Measurements from ENCODE around the gene HDLBP.
"Not testable (repeated sequence)": the region's sequence is repeated elsewhere in the genome, so short reads cannot be mapped to it uniquely, and the experiment has no call there.

The HDLBP gene

GRCh38 chr2:241302759-241303651 is 12.5 kb downstream of the HDLBP start:
- DNase-seq (ENCODE audit: low read depth, low spot score) = no peak

GRCh38 chr2:241302083-241302482 is 13.4 kb downstream of the HDLBP start:
- no peak for DNase-seq (ENCODE audit: low read depth, low spot score)

- DNase-seq (ENCODE audit: low read depth, low spot score) = no peak
Measured at GRCh38 chr2:241300000-241300399, 15.5 kb downstream of the HDLBP start.

GRCh38 chr2:241298673-241299072 is 16.8 kb downstream of the HDLBP start:
- no peak for DNase-seq (ENCODE audit: low read depth, low spot score)

GRCh38 chr2:241296767-241297166 is 18.7 kb downstream of the HDLBP start:
- no peak for DNase-seq (ENCODE audit: low read depth, low spot score)

- DNase-seq (ENCODE audit: low read depth, low spot score) = no peak
Measured at GRCh38 chr2:241295326-241296095, 20.0 kb downstream of the HDLBP start.

GRCh38 chr2:241293378-241293797 is 22.1 kb downstream of the HDLBP start:
- DNase-seq (ENCODE audit: low read depth, low spot score) = not testable (repeated sequence)

- DNase-seq (ENCODE audit: low read depth, low spot score) = no peak
Measured at GRCh38 chr2:241291977-241292376, 23.5 kb downstream of the HDLBP start.

- no peak for DNase-seq (ENCODE audit: low read depth, low spot score)
Measured at GRCh38 chr2:241291153-241291552, 24.3 kb downstream of the HDLBP start.

- DNase-seq (ENCODE audit: low read depth, low spot score) = no peak
Measured at GRCh38 chr2:241289597-241289996, 25.9 kb downstream of the HDLBP start.

- DNase-seq (ENCODE audit: low read depth, low spot score) = no peak
Measured at GRCh38 chr2:241289053-241289452, 26.4 kb downstream of the HDLBP start.

- no peak for DNase-seq (ENCODE audit: low read depth, low spot score)
Measured at GRCh38 chr2:241288324-241288888, 27.1 kb downstream of the HDLBP start.

GRCh38 chr2:241286348-241287090 is 29.0 kb downstream of the HDLBP start:
- no peak for DNase-seq (ENCODE audit: low read depth, low spot score)

- DNase-seq (ENCODE audit: low read depth, low spot score) = no peak
Measured at GRCh38 chr2:241285596-241285995, 29.9 kb downstream of the HDLBP start.

GRCh38 chr2:241282555-241282954 is 32.9 kb downstream of the HDLBP start:
- DNase-seq (ENCODE audit: low read depth, low spot score) = no peak

GRCh38 chr2:241280291-241280690 is 35.2 kb downstream of the HDLBP start:
- DNase-seq (ENCODE audit: low read depth, low spot score) = no peak

- DNase-seq (ENCODE audit: low read depth, low spot score) = no peak
Measured at GRCh38 chr2:241279828-241280227, 35.6 kb downstream of the HDLBP start.

GRCh38 chr2:241279413-241279812 is 36.1 kb downstream of the HDLBP start:
- DNase-seq (ENCODE audit: low read depth, low spot score) = no peak

- DNase-seq (ENCODE audit: low read depth, low spot score) = not testable (repeated sequence)
Measured at GRCh38 chr2:241278306-241278705, 37.2 kb downstream of the HDLBP start.

- DNase-seq (ENCODE audit: low read depth, low spot score) = no peak
Measured at GRCh38 chr2:241275910-241276309, 39.6 kb downstream of the HDLBP start.

- DNase-seq (ENCODE audit: low read depth, low spot score) = no peak
Measured at GRCh38 chr2:241275504-241275903, 40.0 kb downstream of the HDLBP start.

GRCh38 chr2:241274127-241274526 is 41.3 kb downstream of the HDLBP start:
- no peak for DNase-seq (ENCODE audit: low read depth, low spot score)

All from brain pericyte (primary cell).